Mucosa of gallbladder (tissue), 1 donor: ENCODE results near the gene CELF4. TPM values are rescaled to one million over a fixed set of nuclear protein-coding genes. Genes with fewer than 3 reads are reported as not detected.
A peak's percentile ranks its signal among the peaks of the same experiment; 100 is the strongest.

Source experiments
- DNase-seq: peaks from one replicate; pipeline ENCODE4 v3.0.0-alpha.2; 2020; ENCODE audit warnings: low spot score
- total RNA-seq: library from RNA; stranded (reverse); gene quantifications from one replicate; pipeline ENCODE4 v1.2.1, GENCODE V29; 2021
- donor health status: DM: no; HTN: no; CAD: no.

The CELF4 gene
- total RNA-seq, 1 donor from 2014 or later, result 3.8 TPM

GRCh38 chr18:37572736-37573135 lies 7.1 kb upstream of the CELF4 start:
- no peak for DNase-seq

GRCh38 chr18:37571266-37571665 lies 5.7 kb upstream of the CELF4 start:
- DNase-seq, result no peak

DNA sequence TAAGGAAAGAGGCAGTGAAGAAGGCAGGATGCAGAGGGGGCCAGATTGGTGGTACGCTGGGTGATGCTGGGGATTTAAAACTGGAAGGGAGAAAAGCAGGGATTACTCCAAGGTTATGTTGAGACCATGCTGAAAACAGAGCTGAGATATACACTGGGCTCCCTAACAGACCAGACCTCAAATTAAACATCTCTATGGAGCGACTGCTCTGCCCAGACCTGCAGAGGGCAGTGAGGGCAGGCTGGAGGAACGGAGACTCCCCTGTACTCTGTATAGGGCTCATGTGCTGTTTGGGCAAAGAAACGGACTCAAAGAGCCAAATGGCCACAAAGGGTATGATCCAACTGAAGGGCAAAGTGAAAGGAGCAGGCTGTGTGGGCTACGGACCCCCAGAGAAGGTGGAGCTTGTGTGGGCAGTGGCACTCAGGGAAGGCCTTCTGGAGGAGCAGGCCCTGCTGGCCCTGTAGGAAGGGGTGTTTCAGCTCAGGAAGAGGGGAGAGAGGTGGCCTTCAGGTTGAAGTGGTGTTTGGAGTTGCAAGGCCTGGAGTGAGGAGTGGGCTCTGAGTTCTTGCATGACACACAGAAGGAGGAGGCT lies 4.8 kb upstream of the CELF4 start:
- DNase-seq, result no peak

GRCh38 chr18:37568671-37569070 lies 3.1 kb upstream of the CELF4 start:
- DNase-seq, result no peak

DNA sequence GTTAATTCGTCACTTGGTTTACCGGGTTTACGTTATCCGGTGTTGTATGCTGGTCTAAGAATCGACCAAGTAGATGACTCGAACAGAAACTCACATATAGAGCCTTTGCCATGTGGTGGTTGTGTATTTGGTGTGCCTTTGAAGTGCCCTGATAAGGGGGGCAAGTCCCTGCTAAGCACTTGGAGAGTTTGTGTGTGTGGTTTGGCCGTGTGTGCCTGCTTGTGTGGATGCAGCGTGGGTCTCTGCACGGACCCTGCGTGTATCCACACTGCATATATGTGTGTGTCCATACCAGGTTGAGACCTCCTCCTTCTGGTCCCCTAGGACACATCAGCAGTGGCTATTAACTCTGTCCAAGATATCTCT lies 2.4 kb upstream of the CELF4 start:
- DNase-seq, result no peak

DNA sequence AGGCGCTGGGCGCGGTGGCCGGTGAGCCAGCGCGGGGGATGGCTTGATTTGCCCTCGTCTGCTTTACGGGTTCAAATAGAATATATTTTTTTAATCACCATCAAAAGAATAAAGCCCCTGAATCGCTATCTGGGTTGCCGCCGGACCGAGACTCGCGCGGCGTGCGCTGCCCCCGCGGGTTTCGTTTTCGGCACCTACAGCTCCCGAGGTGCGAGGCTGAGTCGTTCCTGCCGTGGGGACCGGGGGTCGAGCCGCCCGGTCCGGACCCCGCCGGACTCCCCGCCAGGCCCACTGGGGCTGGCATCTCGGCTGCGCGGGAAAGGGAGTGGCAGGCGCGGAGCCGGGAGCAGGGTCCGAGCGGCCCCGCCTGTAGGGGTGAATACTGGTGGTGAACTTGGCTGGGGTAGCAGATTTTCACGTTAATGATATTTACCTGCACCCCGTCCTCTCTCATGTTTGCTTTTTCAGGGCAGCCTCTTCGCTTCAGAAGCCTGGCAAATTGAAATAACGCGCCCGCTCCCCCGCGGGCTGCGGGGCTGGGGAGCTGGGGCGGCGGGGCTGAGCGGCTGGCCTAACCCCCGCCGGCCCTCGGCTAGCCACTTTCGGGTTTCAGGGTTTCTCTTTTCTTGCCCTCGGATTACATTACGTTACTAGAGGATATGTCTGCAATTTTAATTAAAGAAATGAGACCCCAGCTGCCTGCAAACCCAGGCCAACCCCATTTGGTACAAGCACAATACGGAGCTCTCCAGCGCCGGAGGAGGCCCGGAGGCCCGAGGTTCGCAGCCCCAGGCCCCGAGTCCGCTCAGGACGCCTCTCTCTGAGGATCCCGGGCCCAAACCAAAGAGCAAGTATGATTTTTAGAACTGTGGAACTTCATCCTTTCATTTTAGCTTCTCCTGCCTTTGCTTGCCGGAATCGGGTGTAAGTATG lies 1.7 kb upstream of the CELF4 start:
- DNase-seq, result no peak

DNA sequence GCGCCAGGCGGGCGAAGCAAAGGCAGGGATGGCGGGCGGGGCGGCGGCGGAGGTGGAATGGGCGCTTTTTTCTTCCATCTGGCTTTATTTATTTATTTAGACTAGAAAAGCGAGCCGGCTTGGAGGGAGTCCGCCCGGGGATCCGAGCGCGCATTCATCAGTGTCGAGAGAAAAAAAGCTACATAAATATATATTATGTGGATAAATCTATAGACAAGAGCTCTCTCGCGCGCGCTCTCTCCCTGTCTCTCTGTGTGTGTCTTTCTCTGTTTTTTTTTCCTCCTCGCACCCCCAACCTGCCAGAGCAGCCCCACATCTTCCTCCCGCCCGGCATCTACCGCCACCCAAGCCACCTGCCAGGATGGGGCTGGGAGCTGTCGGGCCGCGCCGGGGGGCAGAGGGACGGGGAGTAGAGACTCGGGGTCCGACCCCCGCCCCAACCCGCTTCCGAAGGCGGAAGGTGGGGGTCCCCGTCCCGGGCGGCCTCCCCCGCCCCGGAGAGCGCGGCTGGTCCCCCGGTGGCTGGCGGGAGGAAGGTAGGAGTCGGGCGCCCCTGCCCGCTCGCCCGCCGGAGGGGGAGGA lies 972 bp upstream of the CELF4 start:
- no peak for DNase-seq

DNA sequence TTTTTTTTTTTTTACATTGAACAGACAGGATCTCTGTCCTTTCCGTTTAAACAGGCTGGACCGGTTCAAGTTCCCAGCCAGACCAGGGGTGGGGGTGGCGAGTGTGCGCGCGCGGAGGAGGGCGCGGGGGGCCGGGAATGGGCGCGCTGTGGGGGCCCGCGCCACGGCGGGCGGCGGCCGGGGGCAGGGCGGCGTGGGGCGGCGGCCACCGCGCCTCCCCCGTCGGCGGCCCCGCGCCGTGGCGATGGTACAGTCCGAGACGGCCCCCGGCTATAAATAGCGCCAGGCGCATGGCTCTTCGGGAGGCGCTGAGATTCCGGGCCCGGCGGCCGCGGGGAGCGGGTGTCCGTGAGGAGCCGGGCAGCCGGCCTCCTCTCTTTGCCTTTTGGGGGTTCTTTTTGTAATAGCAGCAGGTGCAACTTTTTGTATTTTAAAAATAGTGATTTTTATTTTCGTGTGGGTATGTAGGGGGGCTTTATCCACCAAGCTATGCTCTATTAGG lies 430 bp upstream of the CELF4 start:
- peak; percentile 58 for DNase-seq

DNA sequence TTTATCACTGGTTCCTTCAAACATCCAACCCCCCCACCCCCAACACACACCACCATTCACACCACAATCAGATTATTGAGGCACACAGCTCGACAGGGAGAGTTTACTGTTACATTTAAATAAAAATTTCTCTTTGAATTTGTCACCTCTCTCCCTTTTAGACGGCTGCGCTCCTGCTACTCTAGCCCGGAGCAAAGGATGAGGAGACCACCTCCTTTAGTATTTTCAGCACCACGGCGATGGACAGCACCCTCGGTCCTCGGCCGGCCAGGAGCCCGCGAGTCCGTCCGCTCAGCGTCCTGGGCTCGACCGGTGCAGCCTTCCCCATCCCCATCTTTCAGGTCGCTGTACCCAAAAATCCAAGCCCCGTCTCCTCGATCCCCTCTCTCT lies 892 bp downstream of the CELF4 start:
- DNase-seq, result peak; percentile 76

DNA sequence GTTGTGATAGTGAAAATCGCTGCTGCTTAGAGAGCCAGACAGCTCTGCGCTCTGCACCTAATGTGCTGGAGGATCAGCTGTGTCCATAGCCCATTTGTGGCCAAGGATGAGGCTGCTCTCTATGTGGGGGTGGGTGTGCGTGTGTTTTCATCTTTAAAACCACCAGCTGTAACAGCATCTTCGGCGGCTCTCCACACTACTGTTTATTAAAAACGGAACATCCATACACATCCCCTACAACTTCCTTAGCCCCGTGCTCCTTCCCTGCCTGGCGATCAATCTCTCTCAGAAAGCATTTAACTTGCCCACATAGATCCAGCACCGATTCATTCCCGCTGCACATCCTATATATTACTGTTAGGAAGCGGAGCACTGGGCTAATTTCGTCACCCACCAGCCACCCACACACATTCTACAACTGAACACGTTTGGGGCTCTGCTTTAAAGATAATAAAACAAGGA lies 1.6 kb downstream of the CELF4 start:
- DNase-seq, result no peak

- DNase-seq, result no peak
These were observed 3.6 kb downstream of the CELF4 start for GRCh38 chr18:37561986-37562385.

DNA sequence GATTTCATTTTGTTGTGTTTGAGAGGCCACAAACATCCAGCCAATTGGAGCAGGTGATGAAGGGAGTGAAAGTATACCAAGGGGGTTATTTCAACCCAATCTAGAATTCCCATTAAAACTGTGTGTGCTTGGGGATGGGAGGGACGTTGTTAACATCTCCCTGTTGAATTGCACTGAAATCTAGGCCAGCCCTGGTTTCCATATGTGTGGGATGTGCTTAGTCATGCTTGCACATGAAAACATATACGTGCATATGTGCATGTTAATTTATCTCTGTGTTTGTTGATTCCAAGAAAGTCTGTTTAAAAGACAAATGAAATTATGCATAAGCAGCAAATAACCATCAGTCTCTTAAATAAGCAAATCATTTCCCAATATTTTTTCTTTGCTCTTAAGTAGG lies 5.6 kb downstream of the CELF4 start:
- no peak for DNase-seq

- no peak for DNase-seq
These were observed 6.4 kb downstream of the CELF4 start for GRCh38 chr18:37559194-37559593.

- DNase-seq, result no peak
These were observed 11.2 kb downstream of the CELF4 start for GRCh38 chr18:37554399-37554787.

- no peak for DNase-seq
These were observed 11.8 kb downstream of the CELF4 start for GRCh38 chr18:37553633-37554398.

DNA sequence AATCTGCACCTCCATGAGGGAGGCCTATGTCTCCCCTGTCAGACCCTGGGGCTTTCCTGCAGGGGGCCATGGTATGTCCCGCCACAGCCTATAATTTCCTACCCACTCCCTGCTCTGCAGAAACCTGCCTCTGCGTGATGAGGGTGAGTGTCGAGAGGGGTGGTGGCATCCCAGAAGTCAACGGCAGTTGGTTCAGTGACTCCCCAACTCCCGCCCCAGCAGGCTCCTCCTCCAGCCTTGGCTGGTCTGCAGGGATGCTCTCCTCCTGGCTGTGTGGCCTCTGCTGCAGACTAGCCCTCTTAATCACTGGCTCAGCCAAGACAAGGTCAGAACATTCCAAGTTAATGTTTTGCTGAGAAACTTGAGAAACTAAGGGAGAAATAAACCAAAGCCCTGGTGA lies 13.3 kb downstream of the CELF4 start:
- DNase-seq, result no peak

GRCh38 chr18:37551846-37552245 lies 13.8 kb downstream of the CELF4 start:
- DNase-seq, result no peak

- no peak for DNase-seq
These were observed 14.3 kb downstream of the CELF4 start for GRCh38 chr18:37551249-37551648.

- no peak for DNase-seq
These were observed 15.3 kb downstream of the CELF4 start for GRCh38 chr18:37550118-37550875.

GRCh38 chr18:37548679-37549289 lies 16.8 kb downstream of the CELF4 start:
- DNase-seq, result no peak
